ENCODE measurements around the gene ZNF44. TPM values are rescaled to one million over a fixed set of nuclear protein-coding genes. Genes with fewer than 3 reads are reported as not detected.

The ZNF44 gene
- total RNA-seq, 1 donor from 2014 or later, result 15.2 TPM

- H3K36me3 Mint-ChIP-seq (ENCODE audit: unreplicated experiment), result peaks cover 5% of the 10 kb centered on the region
- TF ChIP-seq CTCF (IDR thresholded peaks at IDR 0.05; ENCODE audit: partially characterized antibody, unreplicated experiment), result no peak
- H3K9me3 Mint-ChIP-seq (ENCODE audit: unreplicated experiment), result no peaks in the 10 kb centered on the region
- DNase-seq, result no peak
- no peak overlapping the region for H3K27ac Mint-ChIP-seq (ENCODE audit: unreplicated experiment)
- H3K4me3 Mint-ChIP-seq (ENCODE audit: unreplicated experiment), result no peak overlapping the region
- peaks cover 2% of the 10 kb centered on the region for H3K27me3 Mint-ChIP-seq (ENCODE audit: unreplicated experiment)
- no peaks in the 10 kb centered on the region for H3K4me1 Mint-ChIP-seq (ENCODE audit: low read depth, unreplicated experiment)
Measured at GRCh38 chr19:12284226-12284625, 10.5 kb downstream of the ZNF44 start.

GRCh38 chr19:12278713-12279112 lies 16.0 kb downstream of the ZNF44 start:
- Mint-ChIP-seq H3K36me3 (ENCODE audit: unreplicated experiment) (peaks cover 45% of the 10 kb centered on the region), H3K27ac (ENCODE audit: unreplicated experiment) (no peak overlapping the region), H3K27me3 (ENCODE audit: unreplicated experiment) (no peaks in the 10 kb centered on the region), H3K9me3 (ENCODE audit: unreplicated experiment) (peaks cover 12% of the 10 kb centered on the region), H3K4me3 (ENCODE audit: unreplicated experiment) (no peak overlapping the region), H3K4me1 (ENCODE audit: low read depth, unreplicated experiment) (no peaks in the 10 kb centered on the region)
- TF ChIP-seq CTCF (IDR thresholded peaks at IDR 0.05; ENCODE audit: partially characterized antibody, unreplicated experiment), result no peak
- DNase-seq, result no peak

- H3K9me3 Mint-ChIP-seq (ENCODE audit: unreplicated experiment), result peaks cover 31% of the 10 kb centered on the region
- peaks cover 72% of the 10 kb centered on the region for H3K36me3 Mint-ChIP-seq (ENCODE audit: unreplicated experiment)
- H3K4me3 Mint-ChIP-seq (ENCODE audit: unreplicated experiment), result no peak overlapping the region
- H3K4me1 Mint-ChIP-seq (ENCODE audit: low read depth, unreplicated experiment), result no peaks in the 10 kb centered on the region
- TF ChIP-seq CTCF (IDR thresholded peaks at IDR 0.05; ENCODE audit: partially characterized antibody, unreplicated experiment), result no peak
- H3K27me3 Mint-ChIP-seq (ENCODE audit: unreplicated experiment), result peaks cover 5% of the 10 kb centered on the region
- no peak for DNase-seq
- no peak overlapping the region for H3K27ac Mint-ChIP-seq (ENCODE audit: unreplicated experiment)
Measured at GRCh38 chr19:12272980-12273901, 21.4 kb downstream of the ZNF44 start.

GRCh38 chr19:12272386-12272785 lies 22.3 kb downstream of the ZNF44 start:
- Mint-ChIP-seq H3K4me1 (ENCODE audit: low read depth, unreplicated experiment) (no peaks in the 10 kb centered on the region), H3K4me3 (ENCODE audit: unreplicated experiment) (no peak overlapping the region), H3K27me3 (ENCODE audit: unreplicated experiment) (peaks cover 5% of the 10 kb centered on the region), H3K9me3 (ENCODE audit: unreplicated experiment) (peaks cover 32% of the 10 kb centered on the region), H3K36me3 (ENCODE audit: unreplicated experiment) (peaks cover 70% of the 10 kb centered on the region), H3K27ac (ENCODE audit: unreplicated experiment) (no peak overlapping the region)
- TF ChIP-seq CTCF (IDR thresholded peaks at IDR 0.05; ENCODE audit: partially characterized antibody, unreplicated experiment), result no peak
- no peak for DNase-seq

GRCh38 chr19:12270854-12271253 lies 23.8 kb downstream of the ZNF44 start:
- Mint-ChIP-seq H3K36me3 (ENCODE audit: unreplicated experiment) (peaks cover 55% of the 10 kb centered on the region), H3K27me3 (ENCODE audit: unreplicated experiment) (peaks cover 5% of the 10 kb centered on the region), H3K4me3 (ENCODE audit: unreplicated experiment) (no peak overlapping the region), H3K4me1 (ENCODE audit: low read depth, unreplicated experiment) (no peaks in the 10 kb centered on the region), H3K27ac (ENCODE audit: unreplicated experiment) (no peak overlapping the region), H3K9me3 (ENCODE audit: unreplicated experiment) (peaks cover 32% of the 10 kb centered on the region)
- TF ChIP-seq CTCF (IDR thresholded peaks at IDR 0.05; ENCODE audit: partially characterized antibody, unreplicated experiment), result no peak
- DNase-seq, result no peak

Measured in glutamatergic neuron (in vitro differentiated cells).